DMS153 (cell line): Measurements from ENCODE around the gene COPS8.

Source experiments
- DNase-seq: peaks from one replicate; lab custom pipeline; 2025; lab: John Stamatoyannopoulos, UW

The COPS8 gene

DNA sequence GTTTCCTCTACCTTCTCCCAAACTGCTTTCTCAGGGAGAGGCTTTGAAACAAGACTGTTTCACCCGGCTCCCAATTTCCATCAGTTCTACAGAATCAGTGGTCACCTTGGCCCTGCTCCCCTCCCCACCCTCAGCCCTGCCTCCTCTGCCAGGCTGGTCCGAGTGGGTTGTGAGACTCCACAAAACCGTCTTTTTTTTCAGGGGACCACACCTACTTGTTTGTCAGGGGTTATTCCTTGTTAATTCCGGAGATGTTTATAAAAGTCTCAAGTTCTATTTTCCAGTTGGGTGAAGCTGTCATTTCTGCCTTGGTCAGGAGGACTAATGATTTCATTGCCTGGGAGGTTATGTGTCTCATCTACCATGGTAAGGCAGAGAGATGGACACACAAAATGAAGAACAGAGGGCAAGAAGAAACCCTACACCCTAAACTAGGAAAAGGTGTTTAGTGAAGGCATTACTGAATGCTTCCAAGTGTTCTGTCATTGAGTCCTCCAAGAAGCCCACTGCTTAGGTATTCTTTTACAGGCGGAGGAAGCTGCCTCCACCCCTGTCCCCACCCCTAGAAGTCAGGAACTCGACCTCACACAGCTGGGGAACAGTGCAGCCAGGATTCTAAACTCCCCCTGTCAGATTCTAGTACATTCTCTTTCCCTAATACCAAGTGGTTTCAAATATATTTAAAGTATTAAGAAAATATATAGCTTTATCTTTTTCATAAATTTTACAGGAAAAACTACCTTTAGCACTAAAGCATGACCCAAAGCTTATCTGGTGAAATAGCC is 46.3 kb downstream of the COPS8 start:
- no peak for DNase-seq

DNA sequence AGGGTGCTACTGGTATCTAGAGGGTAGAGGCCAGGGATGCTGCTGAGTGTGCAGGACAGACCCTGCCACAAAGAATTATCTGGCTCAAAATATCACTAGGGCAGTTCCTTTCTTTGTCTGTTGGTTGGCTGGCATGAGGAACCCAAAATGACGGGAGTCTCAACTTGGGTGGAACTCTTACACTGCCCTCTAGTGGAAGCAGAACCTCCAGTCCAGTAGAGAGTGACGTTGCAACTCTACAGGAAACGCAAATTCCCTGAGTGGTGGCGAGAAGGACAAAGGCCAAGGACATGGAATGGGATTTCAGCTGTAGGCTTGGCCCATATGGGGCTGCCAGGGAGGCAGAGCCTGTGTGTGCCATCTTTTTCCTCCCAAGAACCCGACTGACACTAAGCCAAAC is 47.1 kb downstream of the COPS8 start:
- DNase-seq: no peak

DNA sequence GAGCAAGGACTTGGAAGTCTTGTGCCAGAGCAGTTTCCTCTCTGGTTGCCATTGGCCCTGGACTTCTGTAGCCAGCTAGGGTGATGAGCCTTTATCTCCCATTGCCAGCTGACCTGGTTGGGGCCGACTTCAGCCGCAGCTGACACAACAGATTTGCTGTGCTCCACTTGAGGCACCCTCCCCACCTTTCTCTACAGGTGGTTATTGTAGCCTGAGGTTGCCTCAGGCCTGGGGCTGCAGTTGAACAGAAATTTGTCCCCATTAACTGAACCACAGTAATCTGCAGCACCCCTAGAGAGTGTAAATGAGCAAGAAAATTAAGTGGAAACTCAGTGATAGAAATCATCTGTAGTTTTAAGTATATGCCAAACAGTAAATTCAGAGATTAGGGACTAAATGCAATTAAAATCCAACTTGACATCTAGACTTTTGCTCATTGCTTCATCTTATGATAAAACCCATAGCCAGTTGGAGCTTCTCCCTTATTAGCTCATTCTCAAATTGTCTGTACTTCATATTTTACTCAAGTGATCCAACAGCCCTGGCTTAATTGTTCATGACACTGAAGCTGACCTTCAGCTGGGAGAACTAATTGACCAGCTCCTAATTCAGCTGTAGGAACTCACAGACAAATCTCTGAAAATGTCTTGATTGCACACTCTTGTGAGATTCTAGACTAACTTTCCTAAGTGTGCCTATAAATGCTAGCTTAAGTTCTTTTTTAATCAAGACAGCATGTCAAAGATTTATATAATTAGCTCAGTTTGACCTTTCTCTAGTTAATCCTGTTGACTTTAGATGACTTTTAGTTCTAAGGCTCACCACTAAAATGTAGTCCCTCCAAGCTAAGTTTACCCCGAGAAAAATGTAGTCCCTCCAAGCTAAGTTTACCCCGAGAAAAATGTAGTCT is 48.9 kb downstream of the COPS8 start:
- DNase-seq: no peak

DNA sequence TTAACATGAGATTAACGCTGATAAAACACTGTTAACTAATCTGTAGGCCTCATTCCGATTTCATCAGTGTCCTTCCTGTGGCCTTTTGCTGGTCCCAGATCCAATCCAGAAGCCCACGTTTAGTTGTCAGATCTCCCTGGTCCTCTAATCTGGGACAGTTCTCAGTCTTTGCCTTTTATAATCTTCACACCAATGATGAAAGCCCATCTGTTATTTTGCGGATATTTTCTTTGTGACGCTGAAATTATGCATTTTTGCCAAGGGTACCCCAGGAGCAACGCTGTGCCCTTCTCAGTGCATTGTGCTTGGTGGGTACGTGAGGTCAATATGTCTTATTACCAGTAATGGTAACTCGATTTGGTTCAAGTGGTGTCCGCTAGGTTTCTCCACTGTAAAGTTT is 51.1 kb downstream of the COPS8 start:
- no peak for DNase-seq

DNA sequence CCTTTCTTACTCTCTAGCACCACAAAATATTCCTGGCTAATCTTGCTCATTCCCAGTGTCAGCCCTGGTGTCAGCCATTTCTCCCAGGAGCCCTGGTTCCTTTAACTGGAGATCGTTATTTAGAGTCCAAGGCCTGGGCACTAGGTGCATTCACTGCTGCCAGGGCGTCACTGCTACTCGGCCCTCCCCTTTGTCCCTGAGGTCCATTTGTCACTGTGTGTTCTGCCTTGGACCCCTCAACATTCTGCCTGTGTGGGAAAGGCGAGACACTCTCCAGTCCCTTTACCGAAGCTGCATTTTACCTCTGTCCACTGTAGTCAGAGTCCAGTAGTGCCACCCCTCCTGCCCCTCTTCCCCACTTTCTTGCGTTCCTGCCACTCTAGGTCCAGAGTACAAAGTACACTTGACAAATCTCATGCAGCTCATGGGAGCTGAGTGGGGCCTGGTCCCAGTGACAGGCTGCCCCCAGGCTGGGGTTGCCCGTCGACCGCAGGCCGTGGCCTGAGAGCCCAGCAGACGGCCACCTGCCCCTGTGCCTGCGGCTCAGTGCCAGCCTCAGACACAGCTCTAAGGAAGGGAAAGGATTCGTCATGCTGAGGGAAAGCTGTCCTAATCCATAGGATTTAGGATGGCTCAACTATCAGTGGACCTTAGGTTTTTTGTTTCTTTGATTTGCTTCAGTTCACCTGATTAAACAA is 52.1 kb downstream of the COPS8 start:
- no peak for DNase-seq

DNA sequence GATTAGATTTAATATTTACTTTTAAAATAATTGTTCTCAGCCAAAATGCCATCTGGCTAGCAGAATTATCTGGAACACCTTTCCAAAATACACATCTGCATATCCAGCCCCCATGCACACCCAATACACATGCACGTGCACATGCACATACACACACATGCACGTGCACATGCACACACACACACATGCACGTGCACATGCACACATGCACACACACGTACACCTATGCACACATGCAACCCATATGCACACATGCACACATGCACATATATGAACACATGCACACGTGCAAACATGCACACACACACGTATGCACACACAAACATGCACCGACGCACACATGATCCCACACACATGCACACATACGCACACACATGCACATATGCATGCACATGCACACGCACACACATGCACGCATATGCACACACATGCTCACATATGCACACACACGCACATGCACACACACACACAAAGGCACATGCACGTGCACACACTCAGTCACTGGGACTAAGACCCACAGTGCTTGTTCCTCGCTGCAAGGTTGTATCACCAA is 53.5 kb downstream of the COPS8 start:
- DNase-seq: no peak

DNA sequence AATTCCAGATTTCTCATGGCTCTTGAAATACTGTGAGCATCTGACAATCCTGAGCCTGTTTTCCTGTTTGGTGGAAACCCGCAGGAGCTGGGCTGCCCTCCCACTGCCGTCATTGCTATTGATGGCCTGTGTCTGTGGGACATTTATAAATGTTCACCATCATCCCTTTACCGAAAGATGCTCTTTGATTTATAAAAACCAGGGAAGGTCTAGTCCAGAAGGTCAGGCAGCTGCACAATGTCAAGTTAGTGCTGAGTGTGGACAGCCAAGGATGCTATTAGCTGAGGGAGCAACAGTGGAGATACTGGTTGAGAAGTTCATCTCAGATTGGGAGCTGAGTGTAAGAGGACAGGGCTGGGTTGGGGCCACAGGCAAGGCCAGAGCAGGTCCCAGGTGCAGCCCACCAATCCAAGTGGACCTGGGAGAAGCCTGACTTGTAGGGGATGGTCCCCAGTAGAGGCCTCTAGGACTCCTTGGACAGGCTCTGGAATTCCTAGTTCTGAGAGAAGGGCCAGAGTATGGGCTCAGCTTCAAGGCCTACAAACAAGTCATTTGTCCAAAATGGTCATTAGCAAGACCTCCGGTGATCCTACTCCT is 55.1 kb downstream of the COPS8 start:
- no peak for DNase-seq

DNA sequence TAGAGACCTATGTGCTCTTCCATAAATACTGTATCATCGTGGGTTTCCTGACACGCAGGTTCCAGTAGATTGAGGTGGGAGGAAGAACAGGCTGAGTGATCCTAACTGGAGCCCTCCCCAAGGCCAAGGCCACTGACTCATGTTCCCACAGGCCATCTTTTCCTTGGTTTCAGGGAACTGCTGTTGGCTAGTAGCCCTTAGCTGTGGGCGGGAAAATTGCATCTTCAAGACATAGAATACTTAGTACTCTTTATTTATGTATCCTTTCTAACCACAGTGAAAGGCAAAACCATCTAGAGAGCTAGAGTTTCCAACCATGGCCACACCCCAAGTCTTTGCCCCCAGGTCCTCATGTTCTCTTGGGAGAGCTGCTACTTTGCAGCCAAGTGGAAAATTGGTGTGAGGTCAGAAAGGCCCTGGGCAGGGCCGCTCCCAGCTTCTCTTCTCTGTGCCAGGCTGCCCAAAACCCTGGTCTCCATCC is 55.9 kb downstream of the COPS8 start:
- DNase-seq: no peak

DNA sequence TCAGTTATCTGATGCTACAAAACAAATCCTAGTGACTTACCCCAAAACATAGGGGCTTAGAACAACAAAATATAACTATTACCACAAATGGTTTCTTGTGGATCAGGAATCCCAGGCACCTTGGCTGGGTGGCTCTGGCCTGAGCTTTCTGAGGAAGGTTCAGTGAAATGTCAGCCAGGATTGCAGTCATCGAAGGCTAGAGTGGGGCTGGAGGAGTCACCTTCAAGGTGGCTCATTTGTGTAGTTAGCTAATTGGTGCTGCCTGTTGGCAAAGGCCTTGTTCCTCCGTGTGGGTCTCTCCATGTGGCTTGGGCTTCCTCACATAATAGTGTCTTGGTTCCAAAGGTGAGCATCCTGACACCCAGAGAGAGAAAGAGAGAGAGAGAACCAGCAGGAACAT is 57.4 kb downstream of the COPS8 start:
- DNase-seq: no peak

DNA sequence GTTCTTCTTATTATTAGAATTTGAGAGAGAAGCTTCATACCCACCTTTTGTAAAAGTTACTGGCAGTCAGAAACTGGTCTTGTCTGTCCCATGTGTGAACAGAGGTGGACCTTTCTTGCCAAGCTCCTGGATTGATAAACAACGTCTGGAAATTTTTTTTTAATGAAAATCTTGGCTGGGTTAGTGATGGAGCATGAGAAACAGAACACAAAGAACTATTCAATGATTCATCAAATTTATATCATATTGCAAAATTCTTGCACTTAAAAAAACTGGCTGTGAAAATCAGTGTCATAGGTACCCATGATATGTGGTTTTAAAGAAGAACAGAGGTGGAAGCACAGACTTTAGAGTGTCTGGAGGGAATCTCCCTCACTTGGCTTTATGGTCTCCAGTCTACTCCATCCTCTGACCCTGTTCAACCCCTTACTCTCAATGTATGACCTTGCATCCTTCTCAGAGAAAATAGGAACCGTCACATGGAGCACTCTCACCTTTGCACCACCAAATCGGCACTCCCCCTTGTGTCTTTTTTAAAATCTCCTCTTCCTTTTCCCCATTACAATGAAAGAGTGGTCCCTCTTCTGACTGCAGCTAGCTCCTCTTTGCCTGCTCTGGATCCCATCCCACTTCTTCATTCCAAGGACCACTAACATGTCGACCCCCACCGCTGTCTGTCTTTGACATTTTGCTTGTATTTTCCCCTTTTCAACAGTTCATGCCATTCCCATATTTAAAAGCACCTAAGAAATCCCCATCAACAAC is 58.2 kb downstream of the COPS8 start:
- DNase-seq: no peak

DNA sequence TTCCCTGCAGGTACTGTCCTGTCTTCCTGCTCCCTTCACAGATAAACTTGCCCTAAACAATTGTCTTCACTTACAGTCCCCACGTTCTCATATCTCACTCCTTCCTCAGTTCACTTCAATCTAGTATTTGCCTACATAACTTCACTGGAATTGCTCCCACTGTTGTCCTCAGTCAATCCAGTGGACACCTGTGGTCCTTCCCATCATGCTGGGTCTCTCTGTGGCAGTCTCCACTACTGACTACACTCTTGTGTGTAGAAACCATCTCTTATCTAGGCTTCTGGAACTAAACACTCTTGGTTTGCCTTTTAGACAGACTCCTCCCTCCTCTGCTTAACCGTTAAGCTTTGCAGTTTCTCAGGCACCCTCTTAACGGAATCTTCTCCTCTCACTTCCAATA is 58.8 kb downstream of the COPS8 start:
- DNase-seq: no peak

DNA sequence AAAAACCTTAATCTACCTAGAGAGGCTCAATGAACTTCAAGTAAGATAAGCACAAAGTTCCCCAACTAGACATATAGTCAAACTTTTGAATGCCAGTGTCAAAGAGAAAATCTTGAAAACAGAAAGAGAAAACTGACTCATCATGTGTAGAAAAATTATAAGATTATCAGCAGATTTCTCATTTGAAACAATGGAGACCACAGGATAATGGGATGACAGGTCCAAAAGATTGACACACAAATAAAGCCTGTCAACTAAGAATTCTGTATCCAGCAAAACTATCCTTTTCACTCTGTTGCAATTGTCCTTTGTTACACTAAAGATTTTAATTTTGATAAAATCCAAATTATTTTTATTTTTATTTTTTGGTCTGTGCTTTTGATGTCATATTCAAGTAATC is 61.6 kb downstream of the COPS8 start:
- no peak for DNase-seq

DNA sequence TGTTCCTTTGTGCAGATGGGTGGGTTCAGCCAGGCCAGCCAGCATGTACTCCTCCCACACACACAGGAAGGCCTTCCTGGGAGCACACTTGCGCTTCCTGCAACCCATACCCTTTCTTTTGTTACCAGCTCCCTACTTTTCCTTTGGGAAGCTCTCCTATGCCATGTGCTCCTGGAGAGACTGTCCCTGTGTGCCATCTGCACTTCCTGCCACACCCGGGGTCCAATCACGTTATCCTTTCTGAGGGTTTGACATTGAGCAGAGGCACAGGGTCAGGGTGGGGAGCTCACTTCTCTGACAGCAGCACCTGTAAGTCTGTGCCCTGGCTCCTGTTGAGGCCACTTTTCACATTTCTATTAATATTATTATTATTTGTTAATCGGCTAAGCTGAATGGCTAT is 62.9 kb downstream of the COPS8 start:
- no peak for DNase-seq

DNA sequence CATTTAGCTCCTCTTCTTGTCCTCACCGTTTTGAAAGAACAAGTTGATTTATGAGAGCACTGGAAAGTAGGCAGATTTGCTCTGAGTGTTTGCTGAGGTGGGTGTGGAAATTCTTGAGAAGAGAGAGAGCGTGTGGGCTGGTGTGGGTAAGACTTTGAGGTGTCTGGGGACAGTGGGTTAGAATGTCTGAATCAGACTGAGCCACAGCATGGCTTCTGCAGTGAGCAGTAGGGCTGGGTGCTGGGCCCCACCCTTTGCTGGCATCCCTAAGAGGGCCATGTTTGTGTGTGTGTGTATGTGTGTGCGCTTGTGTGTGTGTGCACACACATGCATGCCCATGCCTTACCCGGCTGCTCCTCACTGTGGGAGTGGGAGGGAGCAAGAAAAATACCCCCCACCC is 63.7 kb downstream of the COPS8 start:
- DNase-seq: no peak
